Ramos (cell line): ENCODE measurements around the gene RBBP6.
"Not testable (repeated sequence)": the region's sequence is repeated elsewhere in the genome, so short reads cannot be mapped to it uniquely, and the experiment has no call there.

ENCODE experiments used
- in situ Hi-C: fragments of 300-500 bp; cut with MboI; formaldehyde crosslinking; loops from one replicate; pipeline ENCODE4 v1.14.3; 2022; ENCODE audit warnings: low sequenced_read_pairs; ENCODE audit not compliant: unreplicated experiment

Gene RBBP6

GRCh38 chr16:24611310-24611709 lies 71.9 kb downstream of the RBBP6 start:
- in situ Hi-C loops: no loop called here

- in situ Hi-C loops: no loop called here
These were observed 73.3 kb downstream of the RBBP6 start for GRCh38 chr16:24612656-24613055.

GRCh38 chr16:24613267-24613666 lies 73.9 kb downstream of the RBBP6 start:
- in situ Hi-C loops: not testable (repeated sequence)

- in situ Hi-C loops: no loop called here
These were observed 78.1 kb downstream of the RBBP6 start for GRCh38 chr16:24617502-24617901.
